ENCODE measurements around the gene PAQR5.

- TF ChIP-seq CTCF (IDR thresholded peaks at IDR 0.05; ENCODE audit: insufficient read depth, low read length, poor library complexity, severe bottlenecking) (no peak), EZH2phosphoT487 (conservative IDR thresholded peaks at IDR 0.05; ENCODE audit: low read length) (no peak)
Measured at GRCh38 chr15:69282104-69282743, 16.5 kb upstream of the PAQR5 start.
